Measurements from ENCODE around the gene ANKS1B. TPM values are rescaled to one million over a fixed set of nuclear protein-coding genes. Genes with fewer than 3 reads are reported as not detected.

Gene ANKS1B
- total and polyA plus RNA-seq, 10 of the 15 experiments (the other 5 are each of a cell fraction or from before 2014, with no cell fraction given): 0.16 to 1.3 (median 0.82) TPM; not detected in 7

- H2AFZ ChIP-seq (ENCODE audit: control insufficient read depth, low read depth, low read length): peak overlapping the region; percentile 35
- H3K79me2 ChIP-seq (ENCODE audit: control insufficient read depth, insufficient read depth, low read length): no peaks in the 10 kb centered on the region
- CTCF ChIA-PET: no interaction called here
- no TSS peak for BruUV-seq (replicated peaks)
- H3K4me2 ChIP-seq (ENCODE audit: control insufficient read depth, insufficient read depth): peak overlapping the region; percentile 92
- RAD21 ChIA-PET (ENCODE audit: unreplicated experiment): no interaction called here
- no peaks in the 10 kb centered on the region for H3K9me3 ChIP-seq (replicated peaks; ENCODE audit: control insufficient read depth, insufficient read depth, low read length)
- in situ Hi-C loops (cut with MboI) (no loop called here), intact Hi-C loops (cut with micrococcal nuclease; ENCODE audit: unreplicated experiment) (no loop called here)
- POLR2A ChIA-PET: no interaction called here
- DNase-seq (ENCODE audit: low read depth, low spot score) (no peak), FAIRE-seq (peak; percentile 47), ATAC-seq (peak; percentile 61)
- H3K27me3 ChIP-seq (replicated peaks in 1 of 2; ENCODE audit: control insufficient read depth in 2 of 2, insufficient read depth in 2 of 2, low read length in 1 of 2): peaks cover 0 to 8% of the 10 kb centered on the region in 2 experiments; a peak in 2 of 4 replicates
- TF ChIP-seq CHD4 (IDR thresholded peaks at IDR 0.05) (no peak), E2F8 (IDR thresholded peaks at IDR 0.05; ENCODE audit: low read depth, partially characterized antibody) (no peak), BHLHE40 (IDR thresholded peaks at IDR 0.05; ENCODE audit: borderline replicate concordance in 1 of 2, low read depth in 2 of 2, low read length in 1 of 2) (no peak), CTCF (IDR thresholded peaks at IDR 0.05 in 2 of 3, conservative IDR thresholded peaks at IDR 0.05 in 1 of 3; ENCODE audit: control insufficient read depth in 2 of 3, extremely low read depth in 1 of 3, insufficient read depth in 1 of 3, low read depth in 3 of 3, low read length in 3 of 3) (no peak), HDAC6 (IDR thresholded peaks at IDR 0.05; ENCODE audit: unreplicated experiment) (no peak), ZNF217 (IDR thresholded peaks at IDR 0.05) (no peak), NKRF (conservative IDR thresholded peaks at IDR 0.05) (no peak), ZNF207 (IDR thresholded peaks at IDR 0.05; ENCODE audit: borderline replicate concordance) (no peak), POLR2AphosphoS2 (IDR thresholded peaks at IDR 0.05; ENCODE audit: low read depth, low read length) (no peak), IKZF1 (conservative IDR thresholded peaks at IDR 0.05) (no peak), RCOR1 (conservative IDR thresholded peaks at IDR 0.05; ENCODE audit: low read depth, low read length) (no peak), SMARCA5 (IDR thresholded peaks at IDR 0.05) (no peak), CBX3 (IDR thresholded peaks at IDR 0.05; ENCODE audit: borderline replicate concordance, low read depth) (no peak), TARDBP (IDR thresholded peaks at IDR 0.05; ENCODE audit: borderline replicate concordance) (no peak), SMAD1 (IDR thresholded peaks at IDR 0.05; ENCODE audit: low read depth, partially characterized antibody) (no peak), KLF5 (IDR thresholded peaks at IDR 0.05; ENCODE audit: partially characterized antibody) (no peak), PBX3 (IDR thresholded peaks at IDR 0.05; ENCODE audit: insufficient replicate concordance, low read depth, low read length) (no peak)
- H3K4me3 ChIP-seq: peak overlapping the region; percentile 16; the same call in 1 of the 2 replicates
- SMC1A ChIA-PET (ENCODE audit: uncharacterized antibody, unreplicated experiment): no interaction called here
- H3K4me1 ChIP-seq (ENCODE audit: control insufficient read depth, insufficient read depth, low read length): peaks cover 2% of the 10 kb centered on the region; the same call in 1 of the 2 replicates
- 7% methylated on average over 10 of the region's 10 CpGs for WGBS (ENCODE audit: insufficient coverage, insufficient replicate concordance, low lambda C conversion rate, missing lambda C conversion rate)
- no peak overlapping the region for H3K27ac ChIP-seq (ENCODE audit: control insufficient read depth, insufficient read depth)
- H3K36me3 ChIP-seq (ENCODE audit: control insufficient read depth in 2 of 2, insufficient read depth in 2 of 2, low read length in 1 of 2): no peaks in the 10 kb centered on the region
- H3K9ac ChIP-seq (ENCODE audit: control insufficient read depth, insufficient read depth, low read length): no peak overlapping the region; the same call in 1 of the 2 replicates
- H4K20me1 ChIP-seq (ENCODE audit: control insufficient read depth, insufficient read depth): no peaks in the 10 kb centered on the region
Measured at GRCh38 chr12:99985129-99985570, 414 bp upstream of the ANKS1B start.
